Activated naive CD4-positive, alpha-beta T cell treated with anti-CD3 and anti-CD28 coated beads for 36 hours (primary cell): ENCODE results near the gene HINT2. TPM values are rescaled to one million over a fixed set of nuclear protein-coding genes. Genes with fewer than 3 reads are reported as not detected.
A peak's percentile ranks its signal among the peaks of the same experiment; 100 is the strongest.

Experiments used
- CTCF ChIA-PET: fragments of 350-600 bp; sonication (Branson Sonifier 250); formaldehyde crosslinking; loops from one replicate; lab custom pipeline; 2021; ENCODE audit warnings: antibody characterized with exemption; lab: Charles Lee
- DNase-seq: peaks from one replicate; pipeline ENCODE4 v3.0.0-alpha.2; 2020
- H3K27ac Mint-ChIP-seq: one replicate; pipeline ENCODE4 v1.8.0; 2021; ENCODE audit warnings: mild to moderate bottlenecking, mixed read lengths
- H3K27me3 Mint-ChIP-seq: one replicate; pipeline ENCODE4 v1.8.0; 2021; ENCODE audit warnings: low read depth, mixed read lengths
- H3K36me3 Mint-ChIP-seq: one replicate; pipeline ENCODE4 v1.8.0; 2021; ENCODE audit warnings: low read depth, mixed read lengths
- H3K4me1 Mint-ChIP-seq: one replicate; pipeline ENCODE4 v1.8.0; 2021; ENCODE audit warnings: low read depth, mixed read lengths
- H3K4me3 Mint-ChIP-seq: one replicate; pipeline ENCODE4 v1.8.0; 2021; ENCODE audit warnings: mild to moderate bottlenecking, moderate library complexity, mixed read lengths
- H3K9me3 Mint-ChIP-seq: one replicate; pipeline ENCODE4 v1.8.0; 2021; ENCODE audit warnings: mixed read lengths
- intact Hi-C: fragments of 100-400 bp; cut with micrococcal nuclease; formaldehyde crosslinking; loops from one replicate; pipeline ENCODE4 v1.15.1; 2023
- total RNA-seq, 2 experiments: library from RNA; stranded (reverse); gene quantifications; one replicate each; pipeline ENCODE4 v1.2.3, GENCODE V29; 2021

HINT2 gene
- total RNA-seq, 2 experiments from 2014 or later: 61.0 to 68.3 TPM

DNA sequence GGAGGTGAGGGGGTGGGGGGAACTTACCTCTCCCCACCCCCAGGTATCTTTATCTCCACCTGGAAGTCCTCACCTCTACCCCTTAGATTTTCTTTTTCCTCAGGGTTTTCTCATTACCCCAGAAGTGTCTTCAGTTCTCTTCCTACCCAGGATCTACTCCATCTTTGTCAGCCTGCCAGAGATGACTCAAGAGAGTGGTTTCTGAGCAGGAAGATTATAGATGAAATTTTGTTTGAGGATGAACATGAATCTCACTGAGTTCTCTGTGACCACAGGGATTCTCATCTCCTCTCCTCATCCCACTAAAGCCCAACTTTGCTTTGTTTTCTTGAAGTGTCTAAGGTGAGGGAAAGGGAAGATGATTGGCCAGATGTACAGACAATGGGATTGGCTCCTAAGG is 5.2 kb upstream of the HINT2 start:
- Mint-ChIP-seq H3K27ac (no peak overlapping the region), H3K9me3 (no peaks in the 10 kb centered on the region), H3K4me1 (peaks cover 4% of the 10 kb centered on the region), H3K27me3 (no peaks in the 10 kb centered on the region), H3K4me3 (no peak overlapping the region), H3K36me3 (no peaks in the 10 kb centered on the region)
- intact Hi-C loops: no loop called here
- CTCF ChIA-PET: interaction anchor here (1.4 kb wide), 1 partner anchor 29 kb away, joined by 3 read pairs; no protein-coding TSS in a partner anchor
- no peak for DNase-seq

DNA sequence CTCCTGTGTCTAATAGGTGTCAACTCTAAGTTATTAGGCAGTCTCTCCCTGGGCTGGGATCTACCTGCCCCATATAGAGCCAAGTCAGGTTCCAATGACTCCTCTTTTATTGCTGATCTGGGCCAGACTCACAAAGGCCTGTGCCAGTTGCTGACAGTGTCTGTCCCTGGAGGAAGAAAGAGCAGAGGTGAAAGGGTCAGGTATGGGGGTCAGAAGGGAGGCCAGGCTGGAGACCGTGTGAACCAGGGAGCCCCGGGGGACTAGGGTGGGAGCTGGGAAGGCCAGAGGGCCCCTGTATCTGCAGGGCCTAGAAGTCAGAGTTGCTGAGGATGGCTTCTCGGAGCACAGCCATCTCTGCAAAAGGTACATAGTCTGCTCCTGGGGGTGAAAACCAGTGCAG is 3.5 kb upstream of the HINT2 start:
- CTCF ChIA-PET: no interaction called here

DNA sequence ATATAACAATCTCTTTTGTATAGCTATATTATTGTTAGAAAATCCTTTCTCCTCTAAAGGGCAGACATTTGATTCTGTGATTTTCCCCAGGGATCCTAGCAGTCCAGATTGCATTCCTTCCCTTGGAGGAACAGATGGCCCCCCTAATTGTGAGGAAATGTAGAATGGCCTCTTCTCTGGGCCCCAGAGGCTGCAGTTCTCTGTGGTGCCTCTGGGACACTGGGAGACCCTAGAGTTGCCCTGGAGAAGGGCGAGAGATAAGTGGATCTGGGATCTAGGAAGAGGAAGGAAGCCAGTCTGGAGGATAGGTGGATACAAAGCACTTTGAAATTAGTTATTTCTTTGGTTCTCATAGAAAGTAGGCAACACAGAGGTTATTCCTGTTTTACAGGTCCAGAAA is 1.9 kb upstream of the HINT2 start:
- Mint-ChIP-seq H3K27me3 (no peaks in the 10 kb centered on the region), H3K4me1 (peaks cover 26% of the 10 kb centered on the region), H3K36me3 (no peaks in the 10 kb centered on the region), H3K9me3 (no peaks in the 10 kb centered on the region), H3K27ac (no peak overlapping the region), H3K4me3 (no peak overlapping the region)
- intact Hi-C loops: no loop called here
- no peak for DNase-seq
- CTCF ChIA-PET: interaction anchor here (1.0 to 1.4 kb wide), 2 partner anchors 8 to 10 kb away, joined by 3 to 4 read pairs; no protein-coding TSS in a partner anchor

More for the DNA sequence above, 3.5 kb upstream of the HINT2 start:
- no peaks in the 10 kb centered on the region for H3K27me3 Mint-ChIP-seq
- H3K4me1 Mint-ChIP-seq: peaks cover 12% of the 10 kb centered on the region
- intact Hi-C loops: no loop called here
- no peak for DNase-seq
- no peaks in the 10 kb centered on the region for H3K9me3 Mint-ChIP-seq
- no peaks in the 10 kb centered on the region for H3K36me3 Mint-ChIP-seq
- no peak overlapping the region for H3K27ac Mint-ChIP-seq
- H3K4me3 Mint-ChIP-seq: no peak overlapping the region

DNA sequence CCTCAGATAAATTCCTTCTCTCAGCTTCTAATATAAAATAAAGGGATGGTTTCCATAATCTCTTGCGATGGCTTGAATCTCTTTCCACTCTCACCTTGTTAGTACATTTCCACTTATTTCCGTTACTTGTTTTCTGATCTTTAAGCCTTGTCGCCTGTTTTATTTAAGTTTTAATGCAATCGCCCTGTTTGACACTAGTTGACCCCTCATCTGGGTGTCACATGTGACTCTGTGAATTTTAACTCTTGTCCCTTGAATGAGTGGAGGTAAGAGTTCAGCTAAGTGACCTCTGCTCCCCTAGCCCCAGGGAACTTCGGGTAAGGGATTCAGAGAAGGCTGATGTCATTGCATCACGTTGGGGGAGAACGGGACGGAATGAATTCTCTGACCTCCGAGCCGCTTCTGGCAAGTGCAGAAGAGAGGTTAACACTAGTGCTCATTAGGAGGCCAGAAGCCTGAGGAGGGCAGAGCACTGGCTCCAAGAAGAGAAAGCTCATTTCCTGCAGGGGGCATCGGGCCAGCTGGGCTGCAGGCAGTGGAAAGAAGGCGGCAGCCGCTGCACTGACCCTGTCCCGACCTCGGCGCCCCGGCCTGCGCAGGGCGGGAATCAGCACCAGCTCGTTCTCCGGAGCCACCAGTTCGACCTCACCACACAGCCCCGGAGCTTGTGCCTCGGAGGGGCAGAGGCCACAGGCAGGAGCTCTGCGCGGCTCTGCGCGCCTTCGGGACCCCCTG is 569 bp downstream of the HINT2 start:
- CTCF ChIA-PET: interaction anchor here (0.5 to 2.3 kb wide), 10 partner anchors 11 to 198 kb away, joined by 3 to 15 read pairs (median 4); partner anchors contain the start of genes CREB3, FAM221B, GBA2 and RGP1
- Mint-ChIP-seq H3K9me3 (no peaks in the 10 kb centered on the region), H3K36me3 (no peaks in the 10 kb centered on the region), H3K4me3 (peak overlapping the region; percentile 92), H3K27ac (peak overlapping the region; percentile 86), H3K4me1 (peaks cover 28% of the 10 kb centered on the region), H3K27me3 (no peaks in the 10 kb centered on the region)
- intact Hi-C loops: loop anchor here (2.0 to 5.0 kb wide), 2 partner anchors 57 to 443 kb away; partner anchors contain the start of gene GNE
- DNase-seq: peak; percentile 55

DNA sequence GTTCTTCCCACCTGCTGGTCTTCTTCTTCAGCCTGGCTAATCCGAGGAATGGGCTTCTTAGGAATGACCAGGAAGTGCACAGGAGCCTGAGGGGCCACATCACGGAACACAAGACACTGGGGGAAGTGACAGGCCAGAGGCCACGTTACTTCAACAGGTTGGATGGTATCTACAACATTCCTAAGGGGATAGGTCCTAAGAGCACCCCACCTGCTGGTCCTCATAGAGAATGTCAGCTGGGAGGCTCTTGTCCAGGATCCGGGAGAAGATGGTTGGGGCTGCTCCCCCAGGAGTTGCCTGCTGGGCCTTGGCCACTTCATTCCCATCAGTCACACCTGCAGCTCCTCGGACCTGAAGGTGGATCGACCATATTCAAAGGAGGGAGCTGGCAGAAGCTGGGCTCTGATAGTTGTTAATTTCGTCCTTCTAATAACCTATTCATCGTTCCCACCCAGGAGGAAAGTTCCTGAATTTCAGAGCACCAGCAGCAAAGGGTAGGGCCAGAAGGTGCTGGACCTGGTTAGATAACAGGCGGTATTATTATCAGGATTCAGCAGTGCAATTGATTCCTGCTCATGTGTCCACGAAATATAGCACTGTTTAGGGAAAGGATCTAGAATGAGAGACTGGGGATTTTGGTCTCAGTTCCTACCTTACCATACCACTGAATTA is 1.3 kb downstream of the HINT2 start:
- Mint-ChIP-seq H3K36me3 (no peaks in the 10 kb centered on the region), H3K4me3 (peak overlapping the region; percentile 92), H3K4me1 (peaks cover 28% of the 10 kb centered on the region), H3K9me3 (no peaks in the 10 kb centered on the region), H3K27me3 (no peaks in the 10 kb centered on the region), H3K27ac (no peak overlapping the region)
- intact Hi-C loops: loop anchor here (2.0 to 5.0 kb wide), 3 partner anchors 23 to 444 kb away; partner anchors contain the start of genes GNE and NPR2
- CTCF ChIA-PET: interaction anchor here (1.0 to 2.3 kb wide), 7 partner anchors 12 to 197 kb away, joined by 3 to 15 read pairs (median 4); partner anchors contain the start of genes CREB3, FAM221B, GBA2 and RGP1
- DNase-seq: no peak

DNA sequence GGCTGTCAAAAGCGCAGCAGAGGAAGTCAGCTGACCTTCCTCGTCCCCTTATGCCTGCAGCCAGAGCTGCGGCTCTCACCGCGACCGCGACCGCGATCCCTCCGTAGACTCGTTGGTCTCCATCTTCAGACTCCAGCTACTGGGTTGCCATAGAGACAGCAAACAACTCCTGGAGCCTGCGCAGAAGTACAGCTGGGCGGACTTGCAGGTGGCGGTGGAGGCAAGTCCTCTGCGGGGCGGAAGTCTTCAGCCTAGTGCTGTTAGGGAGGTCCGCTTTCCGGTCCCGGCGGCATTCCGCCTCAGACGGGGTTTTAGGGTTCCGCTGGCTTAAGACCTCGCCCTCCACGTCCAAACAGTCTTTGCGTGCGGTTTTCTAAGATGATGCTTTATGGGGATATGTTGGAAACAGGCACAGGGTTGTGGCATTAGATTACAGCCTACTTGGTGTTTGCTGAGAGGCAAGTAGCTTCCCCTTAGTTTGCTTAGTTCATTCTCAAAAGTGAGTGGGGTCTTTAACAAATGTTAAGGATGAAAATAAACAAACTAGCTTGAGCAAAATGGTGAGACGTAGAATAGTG is 2.7 kb downstream of the HINT2 start, which contains the start of gene SPAG8:
Gene SPAG8 (minus strand): TSS at position 238 of the 578 bp plus-strand sequence. CDS start 115 bp downstream, at position 123.
- CTCF ChIA-PET: interaction anchor here (0.6 to 2.7 kb wide), 11 partner anchors 14 to 143 kb away, joined by 3 to 11 read pairs (median 4); no protein-coding TSS in a partner anchor
- Mint-ChIP-seq H3K4me1 (peaks cover 28% of the 10 kb centered on the region), H3K9me3 (no peaks in the 10 kb centered on the region), H3K27me3 (no peaks in the 10 kb centered on the region), H3K36me3 (no peaks in the 10 kb centered on the region), H3K27ac (peak within 1 kb of the TSS; percentile 88), H3K4me3 (peak within 1 kb of the TSS; percentile 82)
- intact Hi-C loops: loop anchor here (2.0 to 5.0 kb wide), 2 partner anchors 21 to 445 kb away; partner anchors contain the start of genes GNE and NPR2
- peak; percentile 96 for DNase-seq

DNA sequence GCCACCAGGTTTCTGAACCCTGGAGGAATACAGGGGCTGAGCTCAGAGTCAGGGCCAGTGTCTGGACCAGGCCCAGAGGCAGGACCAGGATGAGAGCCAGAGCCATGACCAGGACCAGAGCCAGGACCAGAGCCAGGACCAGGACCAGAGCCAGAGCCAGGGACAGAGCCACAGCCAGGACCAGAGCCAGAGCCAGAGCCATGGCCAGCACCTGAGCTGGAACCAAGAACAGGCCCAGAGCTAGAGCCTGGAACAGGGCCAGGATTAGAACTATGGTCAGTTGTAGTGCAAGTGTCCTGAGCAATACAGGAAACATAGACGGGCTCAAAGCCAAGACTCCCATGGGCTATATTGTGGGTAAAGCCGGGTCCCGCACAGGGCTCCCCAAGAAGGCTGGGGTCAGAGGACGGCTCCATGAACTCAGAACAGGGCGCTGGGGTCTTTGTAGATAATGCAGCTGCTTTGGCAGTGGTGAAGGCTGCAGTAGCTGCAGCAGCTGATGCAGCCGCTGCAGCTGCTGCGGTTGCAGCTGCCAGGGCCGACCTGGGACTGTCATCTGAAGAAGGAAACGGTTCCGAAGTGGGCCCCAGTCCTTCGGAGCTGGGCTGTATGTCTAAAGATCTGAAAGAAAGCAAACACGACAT is 3.3 kb downstream of the HINT2 start:
- Mint-ChIP-seq H3K27me3 (no peaks in the 10 kb centered on the region), H3K36me3 (no peaks in the 10 kb centered on the region), H3K4me3 (peak overlapping the region; percentile 82), H3K4me1 (peaks cover 32% of the 10 kb centered on the region), H3K27ac (peak overlapping the region; percentile 88), H3K9me3 (no peaks in the 10 kb centered on the region)
- intact Hi-C loops: loop anchor here (2.0 to 5.0 kb wide), 2 partner anchors 21 to 446 kb away; partner anchors contain the start of genes GNE and NPR2
- CTCF ChIA-PET: interaction anchor here (0.5 to 2.7 kb wide), 9 partner anchors 15 to 92 kb away, joined by 3 to 11 read pairs (median 4); no protein-coding TSS in a partner anchor
- DNase-seq: no peak

DNA sequence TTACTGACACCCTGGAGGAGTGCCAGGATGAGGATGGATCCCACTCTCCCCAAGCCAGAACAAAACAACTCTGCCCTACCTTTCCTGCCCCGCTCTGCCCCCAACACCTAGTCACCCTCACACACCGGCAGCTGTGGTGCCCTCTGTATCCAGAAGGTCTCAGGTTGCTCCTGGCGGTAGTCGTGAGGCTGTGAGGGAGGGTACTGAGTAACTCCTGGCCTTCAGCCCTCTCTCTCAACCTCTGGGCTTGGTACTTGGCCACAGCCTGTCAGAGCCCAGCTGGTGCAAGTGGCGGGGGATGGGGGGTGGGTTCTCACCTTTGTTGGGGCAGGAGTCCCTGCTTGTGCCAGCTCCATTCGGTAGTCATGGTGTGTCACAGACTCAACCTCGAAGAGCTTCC is 4.7 kb downstream of the HINT2 start:
- Mint-ChIP-seq H3K27me3 (no peaks in the 10 kb centered on the region), H3K9me3 (no peaks in the 10 kb centered on the region), H3K27ac (no peak overlapping the region), H3K36me3 (no peaks in the 10 kb centered on the region), H3K4me3 (no peak overlapping the region), H3K4me1 (peaks cover 29% of the 10 kb centered on the region)
- no peak for DNase-seq
- CTCF ChIA-PET: interaction anchor here (1.0 to 2.7 kb wide), 2 partner anchors 20 to 22 kb away, joined by 5 to 11 read pairs; no protein-coding TSS in a partner anchor
- intact Hi-C loops: loop anchor here (5.0 kb wide), 1 partner anchor 447 kb away; the partner anchor contains the start of gene GNE

DNA sequence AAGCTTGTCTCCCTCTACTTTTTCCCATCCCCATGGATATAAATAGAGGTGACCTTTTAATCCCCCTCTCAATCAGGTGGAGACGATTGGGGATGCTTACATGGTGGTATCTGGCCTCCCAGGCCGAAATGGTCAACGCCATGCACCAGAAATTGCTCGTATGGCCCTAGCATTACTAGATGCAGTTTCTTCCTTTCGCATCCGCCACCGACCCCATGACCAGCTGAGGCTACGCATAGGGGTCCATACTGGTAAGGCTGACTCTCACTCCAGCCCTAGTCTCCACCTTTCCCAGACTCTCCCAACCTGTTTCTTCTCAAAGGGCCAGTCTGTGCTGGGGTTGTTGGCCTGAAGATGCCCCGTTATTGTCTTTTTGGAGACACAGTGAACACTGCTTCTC is 6.4 kb downstream of the HINT2 start:
- CTCF ChIA-PET: interaction anchor here (1.5 kb wide), 1 partner anchor 18 kb away, joined by 3 read pairs; no protein-coding TSS in a partner anchor
- no peak for DNase-seq
- Mint-ChIP-seq H3K4me3 (no peak overlapping the region), H3K36me3 (no peaks in the 10 kb centered on the region), H3K27ac (no peak overlapping the region), H3K27me3 (no peaks in the 10 kb centered on the region), H3K4me1 (peaks cover 21% of the 10 kb centered on the region), H3K9me3 (no peaks in the 10 kb centered on the region)
- intact Hi-C loops: no loop called here

DNA sequence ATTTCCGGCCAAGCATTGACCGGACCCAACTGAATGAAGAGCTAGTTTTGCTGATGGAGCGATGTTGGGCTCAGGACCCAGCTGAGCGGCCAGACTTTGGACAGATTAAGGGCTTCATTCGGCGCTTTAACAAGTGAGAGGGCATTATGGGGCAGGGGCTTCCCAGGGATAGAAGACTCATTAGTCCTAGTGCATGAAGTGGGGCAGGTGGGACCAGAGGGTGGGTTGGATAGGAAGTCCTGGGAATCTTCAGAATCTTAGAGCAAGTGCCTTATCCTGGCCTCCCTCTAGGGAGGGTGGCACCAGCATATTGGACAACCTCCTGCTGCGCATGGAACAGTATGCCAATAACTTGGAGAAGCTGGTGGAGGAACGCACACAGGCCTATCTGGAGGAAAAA is 8.7 kb downstream of the HINT2 start:
- Mint-ChIP-seq H3K27ac (no peak overlapping the region), H3K9me3 (no peaks in the 10 kb centered on the region), H3K4me1 (peaks cover 4% of the 10 kb centered on the region), H3K36me3 (no peaks in the 10 kb centered on the region), H3K4me3 (no peak overlapping the region), H3K27me3 (no peaks in the 10 kb centered on the region)
- CTCF ChIA-PET: interaction anchor here (1.1 kb wide), 1 partner anchor 16 kb away, joined by 7 read pairs; no protein-coding TSS in a partner anchor
- intact Hi-C loops: no loop called here
- DNase-seq: no peak

DNA sequence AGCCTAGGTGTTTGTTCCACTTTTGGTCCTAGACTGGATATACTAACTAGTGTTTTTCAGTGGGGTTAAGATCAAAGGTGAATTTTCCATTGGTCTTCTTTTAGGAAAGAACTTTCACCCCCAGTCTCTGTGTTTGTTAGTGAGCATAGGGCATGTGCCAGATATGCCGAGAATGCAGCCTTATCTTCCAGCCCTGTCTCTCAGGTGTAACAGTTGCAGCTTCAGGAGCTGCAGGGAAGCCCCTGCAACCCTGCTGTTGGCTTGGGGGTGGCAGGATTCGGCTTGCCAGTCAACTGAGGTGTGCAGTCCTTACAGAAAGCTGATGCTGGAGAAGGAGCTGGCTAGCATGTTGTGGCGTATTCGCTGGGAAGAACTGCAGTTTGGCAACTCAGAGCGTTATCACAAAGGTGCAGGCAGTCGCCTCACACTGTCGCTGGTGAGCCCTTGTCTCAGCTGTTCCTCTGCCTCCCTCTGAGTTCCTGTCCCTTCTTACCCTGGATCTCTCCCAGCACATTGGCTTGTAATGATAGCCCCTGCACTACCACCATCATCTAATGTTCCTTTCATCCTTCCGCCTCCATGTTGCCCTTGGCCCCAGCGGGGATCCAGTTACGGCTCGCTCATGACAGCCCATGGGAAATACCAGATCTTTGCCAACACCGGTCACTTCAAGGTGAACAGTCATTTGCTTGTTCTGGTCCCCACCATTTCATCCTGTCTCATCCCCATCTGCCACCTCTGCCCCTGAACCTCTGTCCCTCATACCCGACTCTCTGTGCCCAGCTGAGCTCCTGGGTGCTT is 13.3 kb downstream of the HINT2 start:
- Mint-ChIP-seq H3K27me3 (no peaks in the 10 kb centered on the region), H3K27ac (no peak overlapping the region), H3K4me3 (no peak overlapping the region), H3K36me3 (peaks cover 3% of the 10 kb centered on the region), H3K9me3 (no peaks in the 10 kb centered on the region), H3K4me1 (peaks cover 13% of the 10 kb centered on the region)
- intact Hi-C loops: no loop called here
- no peak for DNase-seq
- CTCF ChIA-PET: interaction anchor here (0.8 kb wide), 1 partner anchor 11 kb away, joined by 3 read pairs; no protein-coding TSS in a partner anchor
